Activated T-helper 1 cell treated with anti-CD3 and anti-CD28 coated beads, Interleukin-12 subunit alpha, Interleukin-12 subunit beta, Interleukin-2, Interleukin-4 antibody, amounts not matched to agents 30 ng/mL and 10 ng/mL and 1 ng/mL, durations not matched to agents 14 hours and 24 hours and 36 hours (primary cell): ENCODE data around the gene FLRT2. TPM values are rescaled to one million over a fixed set of nuclear protein-coding genes. Genes with fewer than 3 reads are reported as not detected.

ENCODE experiments used
- DNase-seq: peaks from one replicate; pipeline ENCODE4 v3.0.0; 2021; ENCODE audit warnings: low spot score
- H3K27ac Mint-ChIP-seq: one replicate; pipeline ENCODE4 v1.8.0; 2021; ENCODE audit warnings: mild to moderate bottlenecking, mixed read lengths
- H3K27me3 Mint-ChIP-seq: one replicate; pipeline ENCODE4 v1.8.0; 2022; ENCODE audit warnings: mild to moderate bottlenecking, moderate library complexity, mixed read lengths; ENCODE audit not compliant: insufficient read depth
- H3K36me3 Mint-ChIP-seq: one replicate; pipeline ENCODE4 v1.8.0; 2021; ENCODE audit warnings: low read depth, mixed read lengths
- H3K4me1 Mint-ChIP-seq: one replicate; pipeline ENCODE4 v1.8.0; 2021; ENCODE audit warnings: low read depth, mixed read lengths
- H3K4me3 Mint-ChIP-seq: one replicate; pipeline ENCODE4 v1.8.0; 2021; ENCODE audit warnings: mild to moderate bottlenecking, moderate library complexity, mixed read lengths
- H3K9me3 Mint-ChIP-seq: one replicate; pipeline ENCODE4 v1.8.0; 2021; ENCODE audit warnings: mixed read lengths
- intact Hi-C: fragments of 100-400 bp; cut with micrococcal nuclease; formaldehyde crosslinking; loops from one replicate; pipeline ENCODE4 v1.15.1; 2024
- total RNA-seq: library from RNA; stranded (reverse); gene quantifications from 2 replicates; pipeline ENCODE4 v1.2.3, GENCODE V29; 2022

Gene FLRT2, protein sequence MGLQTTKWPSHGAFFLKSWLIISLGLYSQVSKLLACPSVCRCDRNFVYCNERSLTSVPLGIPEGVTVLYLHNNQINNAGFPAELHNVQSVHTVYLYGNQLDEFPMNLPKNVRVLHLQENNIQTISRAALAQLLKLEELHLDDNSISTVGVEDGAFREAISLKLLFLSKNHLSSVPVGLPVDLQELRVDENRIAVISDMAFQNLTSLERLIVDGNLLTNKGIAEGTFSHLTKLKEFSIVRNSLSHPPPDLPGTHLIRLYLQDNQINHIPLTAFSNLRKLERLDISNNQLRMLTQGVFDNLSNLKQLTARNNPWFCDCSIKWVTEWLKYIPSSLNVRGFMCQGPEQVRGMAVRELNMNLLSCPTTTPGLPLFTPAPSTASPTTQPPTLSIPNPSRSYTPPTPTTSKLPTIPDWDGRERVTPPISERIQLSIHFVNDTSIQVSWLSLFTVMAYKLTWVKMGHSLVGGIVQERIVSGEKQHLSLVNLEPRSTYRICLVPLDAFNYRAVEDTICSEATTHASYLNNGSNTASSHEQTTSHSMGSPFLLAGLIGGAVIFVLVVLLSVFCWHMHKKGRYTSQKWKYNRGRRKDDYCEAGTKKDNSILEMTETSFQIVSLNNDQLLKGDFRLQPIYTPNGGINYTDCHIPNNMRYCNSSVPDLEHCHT
- not detected in 2 replicates for total RNA-seq

DNA sequence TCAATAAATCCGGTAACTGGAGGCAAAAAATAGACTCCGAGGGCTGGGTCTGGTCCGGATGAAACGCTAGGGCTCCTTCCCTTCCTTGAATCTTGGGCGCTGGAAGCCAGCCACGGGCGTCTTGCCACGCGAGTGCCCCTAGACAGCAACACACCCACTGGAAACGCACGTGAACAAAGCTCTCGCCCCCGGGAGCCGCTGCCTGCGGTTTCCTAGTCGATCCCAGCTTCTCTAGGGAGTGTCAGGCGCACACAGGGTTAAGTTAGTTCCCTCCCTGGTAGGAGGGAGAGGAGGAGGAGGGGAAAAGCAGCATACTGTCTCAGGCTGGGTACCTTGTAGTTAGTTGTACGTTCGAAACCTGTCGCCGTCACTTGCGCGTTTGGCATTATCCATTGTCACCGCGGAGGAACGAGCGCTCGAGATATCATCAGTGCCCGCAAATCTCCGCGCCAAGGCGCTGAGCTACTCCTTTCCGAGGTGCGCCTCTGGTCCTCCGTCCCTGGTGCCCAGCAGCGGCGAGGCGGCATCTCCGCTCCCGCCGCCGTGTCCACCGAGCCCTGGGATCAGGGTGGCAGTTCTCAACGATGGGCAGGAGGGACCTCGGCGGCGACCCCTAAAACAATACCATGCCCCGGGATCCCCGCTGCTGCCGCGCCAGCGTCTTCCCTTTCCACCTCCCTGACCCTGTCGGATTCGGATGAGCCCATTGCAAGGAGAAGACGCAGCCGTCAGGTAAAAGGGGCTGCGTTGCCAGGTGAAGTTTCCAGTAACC, at the start of gene FLRT2:
Gene FLRT2 (plus strand): TSS at position 342 of the 772 bp plus-strand sequence. CDS start 91,371 bp downstream, outside the sequence.
- Mint-ChIP-seq H3K4me1 (peaks cover 10% of the 10 kb centered on the region), H3K27me3 (peaks cover 59% of the 10 kb centered on the region), H3K27ac (no peak within 1 kb of the TSS), H3K9me3 (no peaks in the 10 kb centered on the region), H3K36me3 (no peaks in the 10 kb centered on the region), H3K4me3 (no peak within 1 kb of the TSS)
- no peak for DNase-seq
- intact Hi-C loops = no loop called here

GRCh38 chr14:85481471-85481870, 48.5 kb upstream of the FLRT2 start:
- H3K27me3 Mint-ChIP-seq = no peaks in the 10 kb centered on the region
- intact Hi-C loops = no loop called here

GRCh38 chr14:85482552-85482951, 47.4 kb upstream of the FLRT2 start:
- Mint-ChIP-seq H3K27me3 (no peaks in the 10 kb centered on the region), H3K4me1 (no peaks in the 10 kb centered on the region), H3K9me3 (peaks cover 5% of the 10 kb centered on the region), H3K27ac (no peak overlapping the region), H3K36me3 (no peaks in the 10 kb centered on the region), H3K4me3 (no peak overlapping the region)
- no peak for DNase-seq
- intact Hi-C loops = no loop called here

More at GRCh38 chr14:85481471-85481870, 48.5 kb upstream of the FLRT2 start:
- no peak for DNase-seq
- H3K36me3 Mint-ChIP-seq = no peaks in the 10 kb centered on the region
- no peaks in the 10 kb centered on the region for H3K4me1 Mint-ChIP-seq
- H3K9me3 Mint-ChIP-seq = peaks cover 5% of the 10 kb centered on the region
- H3K4me3 Mint-ChIP-seq = no peak overlapping the region
- no peak overlapping the region for H3K27ac Mint-ChIP-seq

DNA sequence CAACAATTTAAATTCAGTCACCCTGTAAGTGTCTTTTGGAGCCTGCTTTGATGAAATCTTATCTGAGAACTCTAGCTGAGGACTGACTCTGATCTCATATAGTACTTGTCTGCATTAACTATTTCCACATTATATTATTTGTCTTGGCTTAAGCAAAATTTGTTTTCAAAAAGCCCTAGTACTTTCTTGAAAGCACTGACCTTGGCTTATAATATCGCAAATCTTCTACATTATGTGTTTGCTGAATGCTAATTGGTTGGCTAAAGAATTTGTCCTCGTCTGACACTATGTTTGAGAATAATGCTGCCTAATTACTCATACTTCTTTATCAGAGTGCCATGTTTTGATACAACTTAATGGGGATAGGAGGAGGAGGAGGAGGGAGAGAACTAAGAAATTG, 46.9 kb upstream of the FLRT2 start:
- H3K27me3 Mint-ChIP-seq = no peaks in the 10 kb centered on the region
- H3K9me3 Mint-ChIP-seq = peaks cover 5% of the 10 kb centered on the region
- H3K27ac Mint-ChIP-seq = no peak overlapping the region
- intact Hi-C loops = no loop called here
- no peaks in the 10 kb centered on the region for H3K36me3 Mint-ChIP-seq
- no peak overlapping the region for H3K4me3 Mint-ChIP-seq
- DNase-seq = no peak
- no peaks in the 10 kb centered on the region for H3K4me1 Mint-ChIP-seq

- no peak for DNase-seq
- Mint-ChIP-seq H3K9me3 (peaks cover 5% of the 10 kb centered on the region), H3K4me3 (no peak overlapping the region), H3K36me3 (no peaks in the 10 kb centered on the region), H3K27me3 (no peaks in the 10 kb centered on the region), H3K27ac (no peak overlapping the region), H3K4me1 (no peaks in the 10 kb centered on the region)
- intact Hi-C loops = no loop called here
Measured at GRCh38 chr14:85483652-85484051, 46.3 kb upstream of the FLRT2 start.

GRCh38 chr14:85487215-85487614, 42.7 kb upstream of the FLRT2 start:
- no peak overlapping the region for H3K27ac Mint-ChIP-seq
- no peak for DNase-seq
- no peak overlapping the region for H3K4me3 Mint-ChIP-seq
- H3K9me3 Mint-ChIP-seq = peaks cover 23% of the 10 kb centered on the region
- H3K4me1 Mint-ChIP-seq = no peaks in the 10 kb centered on the region
- H3K27me3 Mint-ChIP-seq = no peaks in the 10 kb centered on the region
- intact Hi-C loops = no loop called here
- H3K36me3 Mint-ChIP-seq = no peaks in the 10 kb centered on the region

DNA sequence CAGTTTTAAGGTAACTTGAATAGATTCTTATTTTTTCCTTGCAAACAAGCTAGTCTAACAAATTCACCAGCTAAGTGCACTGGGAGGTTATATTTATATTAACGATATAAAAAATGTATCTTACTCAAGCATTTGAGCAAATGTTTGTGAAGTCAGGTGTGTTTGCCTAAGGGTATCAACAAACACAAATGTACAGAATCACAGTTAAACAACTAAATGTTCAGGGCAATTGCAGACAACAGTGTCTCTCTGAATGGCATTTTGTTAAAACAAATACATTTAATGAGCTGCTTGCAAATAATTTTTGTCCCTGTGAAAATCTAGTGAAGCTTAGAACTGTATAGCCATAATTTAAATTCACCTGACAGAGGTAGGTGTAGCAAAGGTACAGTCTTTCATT, 28.2 kb upstream of the FLRT2 start:
- no peaks in the 10 kb centered on the region for H3K4me1 Mint-ChIP-seq
- H3K27me3 Mint-ChIP-seq = no peaks in the 10 kb centered on the region
- DNase-seq = no peak
- no peak overlapping the region for H3K27ac Mint-ChIP-seq
- no peaks in the 10 kb centered on the region for H3K9me3 Mint-ChIP-seq
- H3K36me3 Mint-ChIP-seq = no peaks in the 10 kb centered on the region
- intact Hi-C loops = no loop called here
- no peak overlapping the region for H3K4me3 Mint-ChIP-seq

DNA sequence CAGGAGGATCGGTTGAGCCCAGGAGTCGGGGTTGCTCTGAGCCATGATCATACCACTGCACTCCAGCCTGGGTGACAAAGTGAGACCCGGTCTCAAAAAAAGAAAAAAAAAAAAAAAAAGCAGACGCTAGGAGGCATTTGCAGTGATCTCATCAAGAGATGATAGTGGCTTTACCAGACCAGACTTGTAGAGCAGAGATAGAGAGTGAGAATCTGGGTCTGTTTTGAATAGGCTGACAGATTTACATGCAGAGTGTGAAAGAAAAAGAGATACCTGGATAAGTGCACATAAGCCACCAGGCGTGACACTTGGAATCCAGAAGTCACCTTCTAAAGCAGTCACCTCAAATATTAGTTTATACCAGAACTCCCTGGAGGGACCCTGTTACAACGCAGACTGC, 21.1 kb upstream of the FLRT2 start:
- Mint-ChIP-seq H3K27ac (no peak overlapping the region), H3K4me3 (no peak overlapping the region), H3K9me3 (peaks cover 3% of the 10 kb centered on the region), H3K36me3 (no peaks in the 10 kb centered on the region), H3K4me1 (no peaks in the 10 kb centered on the region), H3K27me3 (no peaks in the 10 kb centered on the region)
- intact Hi-C loops = no loop called here
- DNase-seq = no peak

GRCh38 chr14:85512451-85512850, 17.5 kb upstream of the FLRT2 start:
- Mint-ChIP-seq H3K27ac (no peak overlapping the region), H3K4me3 (no peak overlapping the region), H3K27me3 (no peaks in the 10 kb centered on the region), H3K4me1 (no peaks in the 10 kb centered on the region), H3K9me3 (peaks cover 3% of the 10 kb centered on the region), H3K36me3 (no peaks in the 10 kb centered on the region)
- no peak for DNase-seq
- intact Hi-C loops = no loop called here

DNA sequence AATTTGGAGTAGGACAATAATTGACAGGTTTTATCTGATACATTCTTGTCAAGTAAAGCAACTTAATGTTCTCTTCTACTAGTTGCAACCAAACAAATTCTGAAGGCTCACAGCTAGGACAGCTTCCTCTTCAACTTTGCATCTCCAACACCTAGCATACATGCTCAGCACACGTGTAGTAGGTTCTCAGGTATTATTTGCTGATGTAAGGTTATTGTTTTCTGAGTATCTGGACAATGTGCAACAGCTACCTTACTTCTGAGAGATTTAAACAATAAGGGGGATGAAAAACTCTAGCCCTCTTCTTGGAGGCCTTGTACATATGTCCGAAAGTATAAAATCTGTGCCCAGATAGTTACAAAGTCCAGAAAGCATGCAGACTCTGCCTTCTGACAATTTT, 15.5 kb upstream of the FLRT2 start:
- intact Hi-C loops = no loop called here

DNA sequence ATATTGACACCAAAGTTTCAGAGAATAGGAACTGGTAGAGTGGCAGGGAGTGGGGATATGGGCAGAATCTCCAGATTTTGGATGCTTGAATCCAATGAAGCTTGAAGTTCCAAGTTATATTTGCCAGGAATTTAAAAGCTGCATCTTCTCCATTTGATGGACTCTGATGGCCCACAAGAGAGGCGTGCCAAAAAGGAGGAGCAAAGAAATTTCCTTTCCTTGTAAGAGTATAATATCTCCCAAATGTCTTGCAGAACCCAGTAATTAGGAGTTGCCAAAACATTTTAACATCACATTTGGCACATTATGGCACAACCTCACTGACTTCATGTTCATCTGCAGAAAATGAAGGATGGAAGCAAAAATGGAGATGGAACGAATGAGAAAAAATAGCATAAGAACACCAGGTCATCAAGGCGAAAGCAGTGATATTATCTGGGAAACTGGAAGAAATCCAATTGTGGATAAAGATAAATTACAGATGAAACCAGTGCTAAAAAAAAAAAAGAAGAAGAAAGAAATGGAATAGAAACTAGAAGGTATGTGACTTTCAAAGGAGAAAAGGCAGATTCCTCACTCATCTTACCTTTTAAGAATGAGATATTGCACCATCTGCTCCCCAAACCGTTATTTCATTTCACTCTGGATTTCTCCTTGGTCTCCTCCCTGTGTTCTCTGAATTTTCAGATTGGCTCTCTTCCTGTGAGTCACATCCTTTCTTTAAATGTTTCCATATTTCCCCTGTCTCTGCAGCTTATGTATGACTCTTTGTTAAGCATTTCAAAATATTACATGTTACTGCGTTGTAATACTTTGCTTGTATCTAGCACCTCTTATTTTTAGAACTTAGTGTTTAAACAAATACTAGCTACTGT, 13.5 kb upstream of the FLRT2 start:
- Mint-ChIP-seq H3K4me1 (no peaks in the 10 kb centered on the region), H3K27ac (no peak overlapping the region), H3K9me3 (no peaks in the 10 kb centered on the region), H3K36me3 (no peaks in the 10 kb centered on the region), H3K27me3 (no peaks in the 10 kb centered on the region), H3K4me3 (no peak overlapping the region)
- intact Hi-C loops = no loop called here
- no peak for DNase-seq

More for the DNA sequence above, 15.5 kb upstream of the FLRT2 start:
- Mint-ChIP-seq H3K4me3 (no peak overlapping the region), H3K9me3 (no peaks in the 10 kb centered on the region), H3K27me3 (no peaks in the 10 kb centered on the region), H3K36me3 (no peaks in the 10 kb centered on the region), H3K27ac (no peak overlapping the region), H3K4me1 (no peaks in the 10 kb centered on the region)
- DNase-seq = no peak

- intact Hi-C loops = no loop called here
- H3K4me1 Mint-ChIP-seq = no peaks in the 10 kb centered on the region
Measured at GRCh38 chr14:85517114-85517688, 12.7 kb upstream of the FLRT2 start.

More at GRCh38 chr14:85517114-85517688, 12.7 kb upstream of the FLRT2 start:
- DNase-seq = no peak
- no peak overlapping the region for H3K27ac Mint-ChIP-seq
- H3K27me3 Mint-ChIP-seq = no peaks in the 10 kb centered on the region
- no peaks in the 10 kb centered on the region for H3K36me3 Mint-ChIP-seq
- H3K4me3 Mint-ChIP-seq = no peak overlapping the region
- H3K9me3 Mint-ChIP-seq = no peaks in the 10 kb centered on the region
